Measurements from ENCODE around the gene FUNDC1.
"Not testable (repeated sequence)": the region's sequence is repeated elsewhere in the genome, so short reads cannot be mapped to it uniquely, and the experiment has no call there.

FUNDC1 gene

DNA sequence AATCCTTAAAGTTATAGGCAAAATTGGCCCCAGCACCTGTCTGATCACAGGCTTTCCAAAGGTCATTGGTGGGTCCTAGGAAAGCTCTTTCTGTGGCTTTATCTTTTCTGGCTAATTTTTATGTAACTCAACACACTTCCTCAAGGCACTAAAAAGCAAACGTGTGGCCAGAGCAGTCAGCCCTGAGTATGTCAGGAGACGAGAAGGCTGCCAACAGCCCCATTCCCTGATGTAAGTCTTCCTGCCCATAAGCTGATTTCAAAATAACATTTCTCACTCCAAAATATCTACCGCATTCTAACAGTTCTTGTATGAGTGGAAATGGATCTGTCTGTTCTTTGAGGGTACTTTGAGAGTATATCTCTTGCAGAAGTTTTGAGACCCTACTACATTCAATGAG is 25.5 kb upstream of the FUNDC1 start:
- TF ChIP-seq EZH2phosphoT487 (IDR thresholded peaks at IDR 0.05; ENCODE audit: borderline replicate concordance): no peak
- TF ChIP-seq, protein P1, sequence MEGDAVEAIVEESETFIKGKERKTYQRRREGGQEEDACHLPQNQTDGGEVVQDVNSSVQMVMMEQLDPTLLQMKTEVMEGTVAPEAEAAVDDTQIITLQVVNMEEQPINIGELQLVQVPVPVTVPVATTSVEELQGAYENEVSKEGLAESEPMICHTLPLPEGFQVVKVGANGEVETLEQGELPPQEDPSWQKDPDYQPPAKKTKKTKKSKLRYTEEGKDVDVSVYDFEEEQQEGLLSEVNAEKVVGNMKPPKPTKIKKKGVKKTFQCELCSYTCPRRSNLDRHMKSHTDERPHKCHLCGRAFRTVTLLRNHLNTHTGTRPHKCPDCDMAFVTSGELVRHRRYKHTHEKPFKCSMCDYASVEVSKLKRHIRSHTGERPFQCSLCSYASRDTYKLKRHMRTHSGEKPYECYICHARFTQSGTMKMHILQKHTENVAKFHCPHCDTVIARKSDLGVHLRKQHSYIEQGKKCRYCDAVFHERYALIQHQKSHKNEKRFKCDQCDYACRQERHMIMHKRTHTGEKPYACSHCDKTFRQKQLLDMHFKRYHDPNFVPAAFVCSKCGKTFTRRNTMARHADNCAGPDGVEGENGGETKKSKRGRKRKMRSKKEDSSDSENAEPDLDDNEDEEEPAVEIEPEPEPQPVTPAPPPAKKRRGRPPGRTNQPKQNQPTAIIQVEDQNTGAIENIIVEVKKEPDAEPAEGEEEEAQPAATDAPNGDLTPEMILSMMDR (conservative IDR thresholded peaks at IDR 0.05; ENCODE audit: low read length): no peak
- Histone ChIP-seq H4K20me1 (ENCODE audit: insufficient read depth, low read length, poor library complexity, severe bottlenecking) (no peaks in the 10 kb centered on the region), H3K79me2 (ENCODE audit: insufficient read depth, low read length) (no peaks in the 10 kb centered on the region), H3K27me3 (ENCODE audit: insufficient read depth, low read length, poor library complexity, severe bottlenecking) (no peaks in the 10 kb centered on the region), H3F3A (ENCODE audit: low read depth) (no peaks in the 10 kb centered on the region), H3K4me3 (ENCODE audit: low read length, poor library complexity, severe bottlenecking) (no peak overlapping the region), H3K36me3 (ENCODE audit: insufficient read depth, low read length) (no peaks in the 10 kb centered on the region), H3K9ac (ENCODE audit: low read depth, low read length, poor library complexity, severe bottlenecking) (no peak overlapping the region), H3K9me3 (ENCODE audit: insufficient read depth, low read depth, low read length) (no peaks in the 10 kb centered on the region), H3K9me2 (replicated peaks; ENCODE audit: low read depth, low read length) (no peaks in the 10 kb centered on the region), H3K4me1 (ENCODE audit: insufficient read depth, low read length, poor library complexity, severe bottlenecking) (no peaks in the 10 kb centered on the region), H2AFZ (ENCODE audit: low read length) (no peak overlapping the region), H3K4me2 (ENCODE audit: low read depth, low read length, poor library complexity, severe bottlenecking) (no peak overlapping the region)

DNA sequence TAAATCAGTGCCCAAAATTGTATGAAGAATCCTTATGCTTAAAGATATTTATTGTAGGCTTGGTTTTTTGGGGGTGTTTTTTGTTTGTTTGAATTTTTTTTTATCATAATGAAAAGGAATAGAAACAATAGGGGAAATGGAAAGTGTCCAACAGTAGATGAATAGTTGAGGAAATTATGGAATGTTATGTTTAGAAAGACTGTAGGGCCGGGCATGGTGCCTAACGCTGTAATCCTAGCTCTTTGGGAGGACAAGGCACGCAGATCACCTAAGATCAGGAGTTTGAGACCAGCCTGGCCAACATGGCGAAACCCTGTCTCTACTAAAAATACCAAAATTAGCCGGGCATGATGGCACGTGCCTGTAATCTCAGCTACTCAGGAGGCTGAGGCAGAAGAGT is 19.2 kb upstream of the FUNDC1 start:
- H3K4me1 ChIP-seq (ENCODE audit: insufficient read depth, low read length, poor library complexity, severe bottlenecking); H3K9me2 ChIP-seq (replicated peaks; ENCODE audit: low read depth, low read length); H3K4me3 ChIP-seq (ENCODE audit: low read length, poor library complexity, severe bottlenecking); H3K9ac ChIP-seq (ENCODE audit: low read depth, low read length, poor library complexity, severe bottlenecking); H3K9me3 ChIP-seq (ENCODE audit: insufficient read depth, low read depth, low read length); H3K27me3 ChIP-seq (ENCODE audit: insufficient read depth, low read length, poor library complexity, severe bottlenecking); H3K4me2 ChIP-seq (ENCODE audit: low read depth, low read length, poor library complexity, severe bottlenecking); H3F3A ChIP-seq (ENCODE audit: low read depth); H3K79me2 ChIP-seq (ENCODE audit: insufficient read depth, low read length); H2AFZ ChIP-seq (ENCODE audit: low read length); H3K36me3 ChIP-seq (ENCODE audit: insufficient read depth, low read length); H4K20me1 ChIP-seq (ENCODE audit: insufficient read depth, low read length, poor library complexity, severe bottlenecking): not testable (repeated sequence)

DNA sequence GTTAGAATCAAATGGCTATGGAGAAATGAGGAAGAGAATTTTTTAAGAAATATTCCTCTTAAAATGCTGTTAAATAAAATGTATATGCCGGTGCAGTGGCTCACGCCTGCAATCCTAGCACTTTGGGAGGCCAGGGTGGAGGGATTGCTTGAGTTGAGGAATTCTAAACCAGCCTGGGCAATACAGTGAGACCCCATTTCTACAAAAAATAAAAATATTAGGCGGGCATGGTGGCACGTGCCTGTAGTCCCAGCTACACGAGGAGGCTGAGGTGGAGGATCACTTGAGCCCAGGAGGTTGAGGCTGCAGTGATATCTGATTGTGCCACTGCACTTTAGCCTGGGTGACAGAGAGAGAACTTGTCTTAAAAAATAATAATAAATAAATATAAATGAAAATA is 7.9 kb upstream of the FUNDC1 start:
- no peak overlapping the region for H3K9ac ChIP-seq (ENCODE audit: low read depth, low read length, poor library complexity, severe bottlenecking)
- no peaks in the 10 kb centered on the region for H3F3A ChIP-seq (ENCODE audit: low read depth)
- no peaks in the 10 kb centered on the region for H4K20me1 ChIP-seq (ENCODE audit: insufficient read depth, low read length, poor library complexity, severe bottlenecking)
- H3K4me1 ChIP-seq (ENCODE audit: insufficient read depth, low read length, poor library complexity, severe bottlenecking): no peaks in the 10 kb centered on the region
- no peaks in the 10 kb centered on the region for H3K9me2 ChIP-seq (replicated peaks; ENCODE audit: low read depth, low read length)
- no peak overlapping the region for H3K4me3 ChIP-seq (ENCODE audit: low read length, poor library complexity, severe bottlenecking)
- H3K27me3 ChIP-seq (ENCODE audit: insufficient read depth, low read length, poor library complexity, severe bottlenecking): no peaks in the 10 kb centered on the region
- no peak overlapping the region for H2AFZ ChIP-seq (ENCODE audit: low read length)
- H3K36me3 ChIP-seq (ENCODE audit: insufficient read depth, low read length): no peaks in the 10 kb centered on the region
- no peaks in the 10 kb centered on the region for H3K9me3 ChIP-seq (ENCODE audit: insufficient read depth, low read depth, low read length)
- TF ChIP-seq, protein P1 (conservative IDR thresholded peaks at IDR 0.05; ENCODE audit: low read length): no peak
- no peak for TF ChIP-seq EZH2phosphoT487 (IDR thresholded peaks at IDR 0.05; ENCODE audit: borderline replicate concordance)
- no peak overlapping the region for H3K4me2 ChIP-seq (ENCODE audit: low read depth, low read length, poor library complexity, severe bottlenecking)
- no peaks in the 10 kb centered on the region for H3K79me2 ChIP-seq (ENCODE audit: insufficient read depth, low read length)

DNA sequence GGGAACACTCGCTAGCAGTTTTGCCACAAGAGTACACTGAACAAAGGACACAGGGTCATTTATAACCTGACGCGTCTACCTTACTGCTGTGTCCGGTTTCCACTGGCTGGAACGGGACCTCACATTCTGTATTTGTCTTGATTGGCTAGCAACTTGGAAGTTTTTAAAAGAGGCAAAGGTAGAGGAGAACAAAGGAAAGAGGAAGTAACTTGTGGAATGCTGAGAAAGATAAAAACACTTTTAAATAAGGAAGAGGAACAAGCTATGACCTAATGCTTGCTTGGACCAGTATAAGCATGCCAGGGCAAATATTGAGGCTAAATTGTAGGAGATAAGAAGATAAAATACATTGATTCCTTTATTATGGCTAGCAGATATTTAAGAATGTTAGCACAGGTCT is 2.8 kb upstream of the FUNDC1 start:
- H3K9ac ChIP-seq (ENCODE audit: low read depth, low read length, poor library complexity, severe bottlenecking); H3K9me2 ChIP-seq (replicated peaks; ENCODE audit: low read depth, low read length); H3F3A ChIP-seq (ENCODE audit: low read depth); H3K4me2 ChIP-seq (ENCODE audit: low read depth, low read length, poor library complexity, severe bottlenecking); H4K20me1 ChIP-seq (ENCODE audit: insufficient read depth, low read length, poor library complexity, severe bottlenecking); H3K27me3 ChIP-seq (ENCODE audit: insufficient read depth, low read length, poor library complexity, severe bottlenecking); H3K36me3 ChIP-seq (ENCODE audit: insufficient read depth, low read length); H2AFZ ChIP-seq (ENCODE audit: low read length); H3K4me3 ChIP-seq (ENCODE audit: low read length, poor library complexity, severe bottlenecking); H3K9me3 ChIP-seq (ENCODE audit: insufficient read depth, low read depth, low read length): not testable (repeated sequence)
- Histone ChIP-seq H3K79me2 (ENCODE audit: insufficient read depth, low read length) (peaks cover 15% of the 10 kb centered on the region), H3K4me1 (ENCODE audit: insufficient read depth, low read length, poor library complexity, severe bottlenecking) (peaks cover 16% of the 10 kb centered on the region)

Measured in Loucy (cell line).